ENCODE results near the gene TM9SF1. TPM values are rescaled to one million over a fixed set of nuclear protein-coding genes. Genes with fewer than 3 reads are reported as not detected.
A peak's percentile ranks its signal among the peaks of the same experiment; 100 is the strongest.

Gene TM9SF1, protein sequence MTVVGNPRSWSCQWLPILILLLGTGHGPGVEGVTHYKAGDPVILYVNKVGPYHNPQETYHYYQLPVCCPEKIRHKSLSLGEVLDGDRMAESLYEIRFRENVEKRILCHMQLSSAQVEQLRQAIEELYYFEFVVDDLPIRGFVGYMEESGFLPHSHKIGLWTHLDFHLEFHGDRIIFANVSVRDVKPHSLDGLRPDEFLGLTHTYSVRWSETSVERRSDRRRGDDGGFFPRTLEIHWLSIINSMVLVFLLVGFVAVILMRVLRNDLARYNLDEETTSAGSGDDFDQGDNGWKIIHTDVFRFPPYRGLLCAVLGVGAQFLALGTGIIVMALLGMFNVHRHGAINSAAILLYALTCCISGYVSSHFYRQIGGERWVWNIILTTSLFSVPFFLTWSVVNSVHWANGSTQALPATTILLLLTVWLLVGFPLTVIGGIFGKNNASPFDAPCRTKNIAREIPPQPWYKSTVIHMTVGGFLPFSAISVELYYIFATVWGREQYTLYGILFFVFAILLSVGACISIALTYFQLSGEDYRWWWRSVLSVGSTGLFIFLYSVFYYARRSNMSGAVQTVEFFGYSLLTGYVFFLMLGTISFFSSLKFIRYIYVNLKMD
- 10 to 100 TPM; 15.2 to 32.1 (median 28.7) TPM for total RNA-seq
- 17.9 TPM for total RNA-seq (2013)

DNA sequence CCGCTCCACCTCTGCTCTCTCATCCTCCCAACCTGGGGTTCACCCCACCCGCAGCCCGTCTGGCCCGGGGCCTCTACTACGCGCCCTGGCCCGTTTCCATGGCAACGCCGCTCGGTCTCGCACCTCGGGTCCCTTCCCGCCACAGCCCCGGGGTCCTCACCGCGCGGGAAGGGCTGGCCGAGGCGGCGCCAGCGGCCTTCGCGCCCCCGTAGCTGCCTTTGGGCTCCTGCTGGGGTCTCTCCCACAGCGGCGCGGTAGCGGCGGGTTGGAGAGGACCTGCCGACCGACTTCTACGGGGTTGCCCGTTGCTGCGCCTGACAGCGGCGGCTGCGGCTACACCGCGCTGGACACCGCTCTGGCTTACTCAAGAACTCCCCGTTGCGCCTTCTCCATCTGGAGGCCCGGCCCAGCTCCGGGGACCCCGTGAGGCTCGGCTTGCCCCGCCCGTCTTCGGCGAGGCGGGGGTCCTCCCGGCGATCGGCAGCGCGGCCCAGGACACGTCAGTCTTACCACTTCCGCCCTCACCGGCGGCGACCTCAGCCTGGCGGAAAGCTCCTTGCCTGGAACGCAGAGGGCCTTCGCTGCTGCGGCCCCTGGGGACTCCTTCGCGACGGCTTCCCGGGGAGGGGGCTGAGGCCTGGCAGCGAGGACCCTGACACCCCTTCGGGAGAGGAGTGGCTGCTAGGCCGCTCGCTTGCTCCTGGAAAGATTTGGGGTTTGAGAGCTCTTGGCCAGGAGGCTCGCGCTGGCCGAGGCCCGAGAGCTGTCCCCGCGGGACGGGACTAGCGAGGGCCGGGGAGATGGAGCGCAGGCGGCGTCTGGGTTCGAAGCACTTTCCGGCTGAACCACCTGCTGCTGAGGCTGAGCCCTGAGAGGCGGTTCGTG is at the start of gene TM9SF1:
Gene TM9SF1, minus strand, starts transcription at position 256 of the 885 bp plus-strand sequence. CDS start 422 bp downstream, outside the sequence.
- H3K36me3 ChIP-seq (ENCODE audit: control insufficient read depth, insufficient read depth, low read length), result peaks cover 13% of the 10 kb centered on the region
- H3K9me3 ChIP-seq (ENCODE audit: control insufficient read depth, insufficient read depth, low read length), result no peaks in the 10 kb centered on the region
- under 1% methylated on average over 89 of the region's 89 CpGs for WGBS (ENCODE audit: insufficient coverage)
- H3K27ac ChIP-seq (ENCODE audit: low read length), result peak within 1 kb of the TSS; percentile 99
- intact Hi-C loops (cut with micrococcal nuclease), result loop anchor here (1.0 to 5.0 kb wide), 2 partner anchors 18 to 37 kb away; partner anchors contain the start of genes CHMP4A, GMPR2 and NEDD8
- peaks cover 42 to 52% of the 10 kb centered on the region in 2 donors for H3K4me1 Mint-ChIP-seq
- peak; percentile 82 to 92 (median 84) for ATAC-seq
- peak within 1 kb of the TSS; percentile 91 to 96 for H3K27ac Mint-ChIP-seq
- H3K27me3 Mint-ChIP-seq (ENCODE audit: low read depth in 2 of 2), result no peaks in the 10 kb centered on the region
- no peak for TF ChIP-seq CTCF (IDR thresholded peaks at IDR 0.05)
- no peaks in the 10 kb centered on the region for H3K27me3 ChIP-seq (ENCODE audit: control insufficient read depth, insufficient read depth, low read length)
- peaks cover 30% of the 10 kb centered on the region for H3K4me1 ChIP-seq (ENCODE audit: control insufficient read depth, insufficient read depth, low read length)
- H3K36me3 Mint-ChIP-seq, result no peaks in the 10 kb centered on the region
- H3K9me3 Mint-ChIP-seq, result no peaks in the 10 kb centered on the region
- peak; percentile 92 to 95 for DNase-seq
- H3K4me3 Mint-ChIP-seq, result peak within 1 kb of the TSS; percentile 85
- peak within 1 kb of the TSS; percentile 92 for H3K4me3 ChIP-seq (ENCODE audit: low read length)

- peak overlapping the region; percentile 100 for H3K27ac Mint-ChIP-seq
- H3K27me3 ChIP-seq (ENCODE audit: control insufficient read depth, insufficient read depth, low read length), result no peaks in the 10 kb centered on the region
- H3K27ac ChIP-seq (ENCODE audit: low read length), result peak overlapping the region; percentile 97
- H3K4me3 ChIP-seq (ENCODE audit: low read length), result peak overlapping the region; percentile 74
- peaks cover 46% of the 10 kb centered on the region for H3K4me1 ChIP-seq (ENCODE audit: control insufficient read depth, insufficient read depth, low read length)
- intact Hi-C loops (cut with micrococcal nuclease), result loop anchor here (1.0 to 10.0 kb wide), 5 partner anchors 56 to 449 kb away; partner anchors contain the start of genes DHRS1, LTB4R, LTB4R2 and NOP9
- H3K36me3 ChIP-seq (ENCODE audit: control insufficient read depth, insufficient read depth, low read length), result peaks cover 27% of the 10 kb centered on the region
- peaks cover 61 to 65% of the 10 kb centered on the region in 2 donors for H3K4me1 Mint-ChIP-seq
- H3K9me3 Mint-ChIP-seq, result no peaks in the 10 kb centered on the region
- H3K4me3 Mint-ChIP-seq, result peak overlapping the region; percentile 98
- no peaks in the 10 kb centered on the region for H3K36me3 Mint-ChIP-seq
- ATAC-seq (no peak), DNase-seq (no peak)
- H3K9me3 ChIP-seq (ENCODE audit: control insufficient read depth, insufficient read depth, low read length), result no peaks in the 10 kb centered on the region
- WGBS (ENCODE audit: insufficient coverage), result 45% methylated on average over 9 of the region's 10 CpGs
- no peak for TF ChIP-seq CTCF (IDR thresholded peaks at IDR 0.05)
- H3K27me3 Mint-ChIP-seq (ENCODE audit: low read depth in 2 of 2), result no peaks in the 10 kb centered on the region
Measured at GRCh38 chr14:24243336-24243836, 48.1 kb upstream of the TM9SF1 start.

DNA sequence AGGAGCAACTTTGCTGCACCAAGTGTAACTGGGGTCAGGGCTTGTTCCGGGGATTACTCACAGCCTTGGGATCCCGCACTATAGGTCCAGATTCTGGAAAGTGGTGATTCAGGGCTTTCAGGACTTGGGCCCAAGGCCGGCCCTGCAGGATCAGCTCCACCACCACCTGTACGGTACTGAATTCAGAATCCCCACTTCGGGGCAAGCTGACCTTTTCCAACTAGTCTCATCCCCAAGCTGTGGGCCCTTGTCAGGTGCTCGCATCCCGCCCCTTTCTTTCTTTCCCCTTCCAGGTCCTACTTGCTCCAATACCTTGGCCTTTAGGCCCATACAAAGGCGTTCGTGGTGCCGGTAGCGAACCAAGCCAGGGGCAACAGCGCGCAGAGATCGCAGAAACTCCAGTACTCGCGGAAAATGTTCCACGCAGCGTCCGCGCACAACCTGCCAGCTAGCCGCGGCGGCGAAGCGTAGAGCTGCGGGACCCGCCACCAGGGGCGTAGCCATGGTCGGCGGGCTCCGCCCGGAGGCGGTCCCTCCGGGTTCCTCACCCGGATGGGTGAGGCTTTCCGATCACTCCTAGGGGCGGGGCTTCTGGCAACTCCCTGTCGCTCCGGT is 46.7 kb upstream of the TM9SF1 start:
- peaks cover 13% of the 10 kb centered on the region for H3K36me3 Mint-ChIP-seq
- peak overlapping the region; percentile 98 for H3K4me3 Mint-ChIP-seq
- no peaks in the 10 kb centered on the region for H3K9me3 ChIP-seq (ENCODE audit: control insufficient read depth, insufficient read depth, low read length)
- no peaks in the 10 kb centered on the region for H3K27me3 Mint-ChIP-seq (ENCODE audit: low read depth in 2 of 2)
- H3K27ac Mint-ChIP-seq, result peak overlapping the region; percentile 100
- ATAC-seq (peak; percentile 79 to 92 (median 79)), DNase-seq (peak; percentile 92 to 97)
- peaks cover 41% of the 10 kb centered on the region for H3K4me1 ChIP-seq (ENCODE audit: control insufficient read depth, insufficient read depth, low read length)
- H3K27ac ChIP-seq (ENCODE audit: low read length), result peak overlapping the region; percentile 97
- H3K36me3 ChIP-seq (ENCODE audit: control insufficient read depth, insufficient read depth, low read length), result peaks cover 41% of the 10 kb centered on the region
- intact Hi-C loops (cut with micrococcal nuclease), result loop anchor here (1.0 to 10.0 kb wide), 7 partner anchors 10 to 451 kb away; partner anchors contain the start of genes DCAF11, GMPR2, LTB4R and LTB4R2
- TF ChIP-seq CTCF (IDR thresholded peaks at IDR 0.05), result peak; percentile 39
- H3K4me3 ChIP-seq (ENCODE audit: low read length), result peak overlapping the region; percentile 74
- H3K9me3 Mint-ChIP-seq, result no peaks in the 10 kb centered on the region
- H3K4me1 Mint-ChIP-seq, result peaks cover 61 to 71% of the 10 kb centered on the region in 2 donors
- no peaks in the 10 kb centered on the region for H3K27me3 ChIP-seq (ENCODE audit: control insufficient read depth, insufficient read depth, low read length)
- 3% methylated on average over 39 of the region's 39 CpGs for WGBS (ENCODE audit: insufficient coverage)

Measured in natural killer cell (primary cell).